Measurements from ENCODE around the gene TCF7L1. TPM values are rescaled to one million over a fixed set of nuclear protein-coding genes. Genes with fewer than 3 reads are reported as not detected.
A peak's percentile ranks its signal among the peaks of the same experiment; 100 is the strongest.

TCF7L1 gene
- total and polyA plus RNA-seq, 2 of the 13 experiments (the other 11 are each of a cell fraction or from before 2014, with no cell fraction given) = 0.04 to 0.15 TPM

DNA sequence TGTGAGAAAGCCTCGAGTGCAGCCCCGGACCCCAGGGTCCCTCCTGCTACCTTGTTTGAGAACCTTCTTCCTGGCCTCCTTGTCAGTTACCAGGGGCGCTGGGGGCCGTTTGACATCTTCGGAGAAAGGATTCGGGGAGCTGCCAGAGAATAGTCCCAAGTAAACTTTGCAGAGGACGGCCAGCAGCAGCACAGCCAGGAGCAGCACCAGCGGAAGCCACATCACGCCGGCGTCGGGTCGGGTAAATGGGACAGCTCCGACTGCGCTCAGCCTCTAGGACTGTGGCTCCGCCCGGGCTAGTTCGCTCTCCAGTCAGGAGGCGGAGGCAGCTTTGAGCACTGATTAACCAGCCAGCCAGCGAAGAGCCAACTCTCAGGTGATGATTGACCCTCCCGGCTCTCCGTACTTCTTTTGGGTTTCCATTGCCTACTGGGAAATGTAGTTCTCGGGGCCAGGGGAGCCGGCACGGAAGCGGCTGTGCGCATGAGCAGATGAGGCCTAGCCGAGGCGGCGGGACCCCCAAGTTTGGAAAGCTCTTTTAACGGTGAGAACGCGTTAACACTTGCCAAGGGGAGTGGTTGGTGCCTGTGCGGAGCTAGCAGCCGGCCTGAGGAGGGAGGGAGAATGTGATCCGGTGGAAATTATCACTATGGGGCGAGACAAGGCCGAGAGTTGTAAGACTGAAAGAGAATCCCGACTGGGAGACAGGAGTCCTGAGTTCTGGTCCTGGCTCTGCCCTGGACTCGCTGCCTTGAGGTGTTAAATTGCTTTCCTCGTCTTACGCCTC is 221.3 kb downstream of the TCF7L1 start, which contains the start of the genes ELMOD3 and RETSAT (continued):
- TF ChIP-seq, protein P1, sequence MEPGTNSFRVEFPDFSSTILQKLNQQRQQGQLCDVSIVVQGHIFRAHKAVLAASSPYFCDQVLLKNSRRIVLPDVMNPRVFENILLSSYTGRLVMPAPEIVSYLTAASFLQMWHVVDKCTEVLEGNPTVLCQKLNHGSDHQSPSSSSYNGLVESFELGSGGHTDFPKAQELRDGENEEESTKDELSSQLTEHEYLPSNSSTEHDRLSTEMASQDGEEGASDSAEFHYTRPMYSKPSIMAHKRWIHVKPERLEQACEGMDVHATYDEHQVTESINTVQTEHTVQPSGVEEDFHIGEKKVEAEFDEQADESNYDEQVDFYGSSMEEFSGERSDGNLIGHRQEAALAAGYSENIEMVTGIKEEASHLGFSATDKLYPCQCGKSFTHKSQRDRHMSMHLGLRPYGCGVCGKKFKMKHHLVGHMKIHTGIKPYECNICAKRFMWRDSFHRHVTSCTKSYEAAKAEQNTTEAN (CRISPR knock-in tag; conservative IDR thresholded peaks at IDR 0.05) = peak; percentile 85; the same call in 1 of the 2 replicates
- TF ChIP-seq, protein P2, sequence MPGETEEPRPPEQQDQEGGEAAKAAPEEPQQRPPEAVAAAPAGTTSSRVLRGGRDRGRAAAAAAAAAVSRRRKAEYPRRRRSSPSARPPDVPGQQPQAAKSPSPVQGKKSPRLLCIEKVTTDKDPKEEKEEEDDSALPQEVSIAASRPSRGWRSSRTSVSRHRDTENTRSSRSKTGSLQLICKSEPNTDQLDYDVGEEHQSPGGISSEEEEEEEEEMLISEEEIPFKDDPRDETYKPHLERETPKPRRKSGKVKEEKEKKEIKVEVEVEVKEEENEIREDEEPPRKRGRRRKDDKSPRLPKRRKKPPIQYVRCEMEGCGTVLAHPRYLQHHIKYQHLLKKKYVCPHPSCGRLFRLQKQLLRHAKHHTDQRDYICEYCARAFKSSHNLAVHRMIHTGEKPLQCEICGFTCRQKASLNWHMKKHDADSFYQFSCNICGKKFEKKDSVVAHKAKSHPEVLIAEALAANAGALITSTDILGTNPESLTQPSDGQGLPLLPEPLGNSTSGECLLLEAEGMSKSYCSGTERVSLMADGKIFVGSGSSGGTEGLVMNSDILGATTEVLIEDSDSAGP (CRISPR knock-in tag; IDR thresholded peaks at IDR 0.05; ENCODE audit: borderline replicate concordance) = peak; percentile 95
- no peak for TF ChIP-seq ZMYM2 (CRISPR knock-in tag; IDR thresholded peaks at IDR 0.05)
- TF ChIP-seq ZBTB38 (CRISPR knock-in tag; IDR thresholded peaks at IDR 0.05) = peak; percentile 90
- TF ChIP-seq ZNF746 (CRISPR knock-in tag; IDR thresholded peaks at IDR 0.05) = peak; percentile 78; the same call in 1 of the 2 replicates
- TF ChIP-seq, protein P3, sequence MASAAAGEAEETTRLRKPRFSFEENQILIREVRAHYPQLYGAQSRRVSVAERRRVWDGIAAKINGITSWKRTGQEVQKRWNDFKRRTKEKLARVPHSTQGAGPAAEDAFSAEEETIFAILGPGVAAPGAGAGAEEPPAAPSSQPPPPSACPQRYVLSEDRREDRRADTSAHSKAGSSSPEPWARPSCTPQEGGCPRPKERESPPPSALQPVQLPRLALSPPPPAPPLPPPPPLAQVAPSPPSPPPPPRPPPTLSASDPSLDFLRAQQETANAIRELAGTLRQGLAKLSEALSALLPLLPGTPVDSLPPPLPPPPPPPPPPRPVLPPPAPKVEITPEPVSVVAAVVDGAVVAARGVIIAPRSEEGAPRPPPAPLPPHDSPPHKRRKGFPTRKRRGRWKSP (CRISPR knock-in tag; IDR thresholded peaks at IDR 0.05) = peak; percentile 77
- TF ChIP-seq SMAD9 (CRISPR knock-in tag; IDR thresholded peaks at IDR 0.05) = no peak
- TF ChIP-seq KDM4B (CRISPR knock-in tag; IDR thresholded peaks at IDR 0.05) = peak; percentile 75; the same call in 1 of the 2 replicates
- TF ChIP-seq ZNF75D (CRISPR knock-in tag; IDR thresholded peaks at IDR 0.05; ENCODE audit: borderline replicate concordance) = no peak
- peak; percentile 82 for TF ChIP-seq SUZ12 (IDR thresholded peaks at IDR 0.05; ENCODE audit: low read depth, low read length)
- TF ChIP-seq, protein P4, sequence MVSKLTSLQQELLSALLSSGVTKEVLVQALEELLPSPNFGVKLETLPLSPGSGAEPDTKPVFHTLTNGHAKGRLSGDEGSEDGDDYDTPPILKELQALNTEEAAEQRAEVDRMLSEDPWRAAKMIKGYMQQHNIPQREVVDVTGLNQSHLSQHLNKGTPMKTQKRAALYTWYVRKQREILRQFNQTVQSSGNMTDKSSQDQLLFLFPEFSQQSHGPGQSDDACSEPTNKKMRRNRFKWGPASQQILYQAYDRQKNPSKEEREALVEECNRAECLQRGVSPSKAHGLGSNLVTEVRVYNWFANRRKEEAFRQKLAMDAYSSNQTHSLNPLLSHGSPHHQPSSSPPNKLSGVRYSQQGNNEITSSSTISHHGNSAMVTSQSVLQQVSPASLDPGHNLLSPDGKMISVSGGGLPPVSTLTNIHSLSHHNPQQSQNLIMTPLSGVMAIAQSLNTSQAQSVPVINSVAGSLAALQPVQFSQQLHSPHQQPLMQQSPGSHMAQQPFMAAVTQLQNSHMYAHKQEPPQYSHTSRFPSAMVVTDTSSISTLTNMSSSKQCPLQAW (CRISPR knock-in tag; IDR thresholded peaks at IDR 0.05) = peak; percentile 100
- TF ChIP-seq MLLT10 (CRISPR knock-in tag; IDR thresholded peaks at IDR 0.05) = no peak
- peak; percentile 42; the same call in 1 of the 2 replicates for TF ChIP-seq DPF2 (CRISPR knock-in tag; IDR thresholded peaks at IDR 0.05; ENCODE audit: borderline replicate concordance, low read depth)
- TF ChIP-seq RAD51 (IDR thresholded peaks at IDR 0.05; ENCODE audit: borderline replicate concordance) = no peak
- peak; percentile 84 for TF ChIP-seq JUN (CRISPR knock-in tag; IDR thresholded peaks at IDR 0.05)
- TF ChIP-seq, protein P5, sequence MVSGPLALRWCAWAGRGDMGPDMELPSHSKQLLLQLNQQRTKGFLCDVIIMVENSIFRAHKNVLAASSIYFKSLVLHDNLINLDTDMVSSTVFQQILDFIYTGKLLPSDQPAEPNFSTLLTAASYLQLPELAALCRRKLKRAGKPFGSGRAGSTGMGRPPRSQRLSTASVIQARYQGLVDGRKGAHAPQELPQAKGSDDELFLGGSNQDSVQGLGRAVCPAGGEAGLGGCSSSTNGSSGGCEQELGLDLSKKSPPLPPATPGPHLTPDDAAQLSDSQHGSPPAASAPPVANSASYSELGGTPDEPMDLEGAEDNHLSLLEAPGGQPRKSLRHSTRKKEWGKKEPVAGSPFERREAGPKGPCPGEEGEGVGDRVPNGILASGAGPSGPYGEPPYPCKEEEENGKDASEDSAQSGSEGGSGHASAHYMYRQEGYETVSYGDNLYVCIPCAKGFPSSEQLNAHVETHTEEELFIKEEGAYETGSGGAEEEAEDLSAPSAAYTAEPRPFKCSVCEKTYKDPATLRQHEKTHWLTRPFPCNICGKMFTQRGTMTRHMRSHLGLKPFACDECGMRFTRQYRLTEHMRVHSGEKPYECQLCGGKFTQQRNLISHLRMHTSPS (CRISPR knock-in tag; IDR thresholded peaks at IDR 0.05; ENCODE audit: low read depth) = no peak
- TF ChIP-seq TEAD3 (CRISPR knock-in tag; optimal IDR thresholded peaks at IDR 0.05; ENCODE audit: borderline replicate concordance) = no peak
- no peak for TF ChIP-seq ZNF549 (CRISPR knock-in tag; IDR thresholded peaks at IDR 0.05)
- TF ChIP-seq, protein P6, sequence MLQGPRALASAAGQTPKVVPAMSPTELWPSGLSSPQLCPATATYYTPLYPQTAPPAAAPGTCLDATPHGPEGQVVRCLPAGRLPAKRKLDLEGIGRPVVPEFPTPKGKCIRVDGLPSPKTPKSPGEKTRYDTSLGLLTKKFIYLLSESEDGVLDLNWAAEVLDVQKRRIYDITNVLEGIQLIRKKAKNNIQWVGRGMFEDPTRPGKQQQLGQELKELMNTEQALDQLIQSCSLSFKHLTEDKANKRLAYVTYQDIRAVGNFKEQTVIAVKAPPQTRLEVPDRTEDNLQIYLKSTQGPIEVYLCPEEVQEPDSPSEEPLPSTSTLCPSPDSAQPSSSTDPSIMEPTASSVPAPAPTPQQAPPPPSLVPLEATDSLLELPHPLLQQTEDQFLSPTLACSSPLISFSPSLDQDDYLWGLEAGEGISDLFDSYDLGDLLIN (CRISPR knock-in tag; IDR thresholded peaks at IDR 0.05; ENCODE audit: borderline replicate concordance) = peak; percentile 74; the same call in 1 of the 2 replicates
- TF ChIP-seq SP5 (CRISPR knock-in tag; IDR thresholded peaks at IDR 0.05; ENCODE audit: borderline replicate concordance, low read depth) = peak; percentile 76
- peak; percentile 84; the same call in 1 of the 2 replicates for TF ChIP-seq ZNF564 (CRISPR knock-in tag; IDR thresholded peaks at IDR 0.05)

Measured in HepG2 (cell line).